GM21526 (cell line): ENCODE measurements around the gene KIF1A.

Source experiments
- ATAC-seq: cut with Tn5 transposase; IDR thresholded peaks from one replicate; pipeline ENCODE4 v1.9.1; 2021; ENCODE audit warnings: moderate library complexity; ENCODE audit not compliant: unreplicated experiment, low FRiP score

Gene KIF1A

DNA sequence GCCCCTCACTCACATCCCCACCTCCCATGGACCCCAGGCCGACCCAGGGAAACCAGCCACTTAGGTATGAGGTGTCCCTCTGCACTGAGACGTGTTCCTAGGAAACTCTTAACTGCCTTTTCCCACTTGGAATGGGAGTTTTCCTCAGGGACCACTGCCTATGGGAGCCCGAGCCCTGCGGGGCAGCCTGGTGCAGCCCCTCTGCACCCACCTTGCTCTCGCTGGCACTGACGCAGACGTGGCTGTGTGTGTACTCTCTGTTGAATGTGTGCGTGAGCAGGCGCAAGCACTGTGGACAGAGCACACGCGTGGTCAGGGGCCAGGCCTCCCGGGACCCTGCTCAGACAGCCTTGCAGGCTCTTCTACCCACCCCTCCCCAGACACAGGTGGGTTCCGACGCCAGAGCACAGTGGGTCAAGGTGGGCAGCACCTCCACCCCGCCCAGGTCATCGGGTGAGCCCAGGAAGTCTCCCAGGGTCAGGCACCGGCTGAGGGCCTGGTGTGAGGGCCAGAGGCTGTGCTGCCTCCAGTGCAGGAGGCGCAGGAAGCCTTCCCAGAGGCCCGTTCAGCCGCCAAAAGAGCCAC, 98.3 kb downstream of the KIF1A start:
- no peak for ATAC-seq

DNA sequence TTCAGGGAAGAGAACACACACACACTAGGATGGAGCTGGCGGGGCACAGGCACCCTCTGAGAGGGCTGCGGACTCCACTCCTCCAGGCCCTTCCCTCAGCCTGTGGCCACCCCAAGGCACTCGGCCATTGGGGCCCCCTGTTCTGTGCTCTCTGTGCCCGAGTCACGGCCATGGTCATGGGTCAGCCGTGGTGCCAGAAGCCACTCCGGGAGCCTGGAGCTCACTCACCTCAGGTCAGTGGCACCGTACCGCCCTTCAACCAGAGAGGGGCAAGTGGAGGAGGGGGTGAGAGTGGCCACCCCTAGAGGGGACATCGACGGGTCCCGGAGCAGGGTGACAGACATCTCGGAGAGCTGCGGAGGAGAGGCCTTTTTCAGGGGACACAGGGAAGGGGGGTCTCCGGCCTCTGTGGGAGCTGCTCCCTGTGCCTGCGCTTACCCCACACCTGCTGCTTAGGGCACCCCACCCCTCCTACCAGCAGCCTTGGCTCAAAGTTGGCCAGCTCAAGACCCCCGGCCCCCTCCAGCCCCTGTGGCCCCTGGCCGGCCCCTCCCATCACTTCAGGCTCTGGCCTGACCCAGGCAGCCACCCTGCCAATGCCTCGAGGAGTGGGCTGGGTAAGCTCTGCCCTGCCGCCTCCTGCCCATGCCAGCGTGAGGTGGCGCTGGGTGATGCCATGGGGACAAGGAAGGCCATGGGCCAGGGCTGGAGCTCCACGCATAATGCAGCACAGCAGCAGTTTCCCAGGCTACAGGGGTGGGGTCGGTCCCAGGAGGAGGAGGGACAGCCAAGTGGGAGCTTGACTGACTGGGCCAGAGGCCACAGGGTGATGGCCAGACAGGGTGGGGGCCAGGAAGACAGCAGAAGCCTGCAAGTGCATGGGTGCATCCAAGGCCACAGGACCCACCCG, 99.1 kb downstream of the KIF1A start:
- no peak for ATAC-seq

DNA sequence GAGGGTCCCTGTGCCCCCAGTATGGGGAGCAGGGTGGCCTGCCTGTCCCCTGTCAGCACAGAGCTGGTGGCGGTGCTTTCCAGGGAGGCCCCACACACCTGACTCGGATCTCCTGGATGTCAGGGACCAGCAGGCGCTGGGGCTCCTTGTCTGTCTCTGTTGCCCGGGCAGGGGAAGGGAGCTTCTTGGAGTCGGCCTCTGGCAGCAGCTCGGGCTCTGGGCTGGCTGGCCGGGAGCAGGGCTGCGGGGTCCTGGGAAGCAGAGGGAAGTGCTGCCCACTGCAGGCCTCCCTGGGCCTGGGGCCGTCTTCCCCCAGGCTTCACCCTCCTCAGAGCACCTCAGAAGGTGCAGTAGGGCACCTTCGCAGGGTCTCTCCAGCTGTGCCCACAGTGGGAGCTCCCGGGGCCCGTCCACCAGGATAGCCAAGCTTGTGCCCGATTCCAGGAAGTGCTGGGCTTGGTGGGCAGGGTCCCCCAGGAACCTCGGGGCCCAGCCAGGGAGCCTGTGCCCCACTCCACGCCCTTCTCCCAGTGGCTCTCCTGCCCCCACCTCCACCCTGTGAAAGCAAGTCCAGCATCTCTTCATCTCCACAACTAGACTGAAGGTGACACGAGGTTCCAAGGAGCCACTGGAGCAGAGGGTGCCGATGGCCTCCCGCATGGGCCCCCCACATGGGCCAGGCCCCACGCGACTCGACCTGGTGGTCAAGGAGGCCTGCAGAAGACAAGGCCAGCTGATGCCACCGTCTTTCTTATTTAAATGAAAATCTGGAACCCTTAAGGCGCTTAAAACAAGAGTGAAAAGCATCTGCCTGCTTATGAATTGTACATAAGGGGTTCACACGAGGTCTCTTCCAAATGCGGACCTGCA, 100.1 kb downstream of the KIF1A start:
- ATAC-seq: no peak

DNA sequence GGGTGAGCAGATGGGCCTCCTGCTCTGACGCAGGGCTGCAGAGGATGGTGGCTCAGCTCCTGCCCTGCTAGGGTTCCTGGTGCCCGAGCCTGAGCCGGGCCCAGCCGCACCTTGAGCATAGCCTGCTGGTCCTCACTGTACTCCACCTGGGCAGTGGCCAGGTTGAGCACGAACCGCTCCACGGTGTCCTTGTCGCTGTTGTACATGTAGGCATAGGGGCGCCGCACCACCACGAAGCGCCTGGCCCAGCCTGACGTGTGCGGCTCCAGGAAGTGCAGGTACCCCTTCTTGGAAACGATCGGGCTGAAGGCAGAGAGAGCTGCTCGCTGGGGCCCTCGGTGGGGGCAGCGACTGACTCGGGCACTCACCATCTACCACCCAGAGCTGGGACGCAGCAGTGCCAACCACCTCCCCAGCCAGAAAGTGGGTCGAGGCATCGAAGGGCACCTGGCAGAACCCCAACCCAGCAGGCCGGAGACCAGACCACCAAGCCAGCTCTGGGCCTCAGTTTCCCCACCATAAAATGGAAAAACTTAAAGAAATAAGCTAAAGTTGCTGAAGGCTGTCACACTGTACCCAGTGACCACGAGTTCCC, 101.0 kb downstream of the KIF1A start:
- ATAC-seq: no peak

DNA sequence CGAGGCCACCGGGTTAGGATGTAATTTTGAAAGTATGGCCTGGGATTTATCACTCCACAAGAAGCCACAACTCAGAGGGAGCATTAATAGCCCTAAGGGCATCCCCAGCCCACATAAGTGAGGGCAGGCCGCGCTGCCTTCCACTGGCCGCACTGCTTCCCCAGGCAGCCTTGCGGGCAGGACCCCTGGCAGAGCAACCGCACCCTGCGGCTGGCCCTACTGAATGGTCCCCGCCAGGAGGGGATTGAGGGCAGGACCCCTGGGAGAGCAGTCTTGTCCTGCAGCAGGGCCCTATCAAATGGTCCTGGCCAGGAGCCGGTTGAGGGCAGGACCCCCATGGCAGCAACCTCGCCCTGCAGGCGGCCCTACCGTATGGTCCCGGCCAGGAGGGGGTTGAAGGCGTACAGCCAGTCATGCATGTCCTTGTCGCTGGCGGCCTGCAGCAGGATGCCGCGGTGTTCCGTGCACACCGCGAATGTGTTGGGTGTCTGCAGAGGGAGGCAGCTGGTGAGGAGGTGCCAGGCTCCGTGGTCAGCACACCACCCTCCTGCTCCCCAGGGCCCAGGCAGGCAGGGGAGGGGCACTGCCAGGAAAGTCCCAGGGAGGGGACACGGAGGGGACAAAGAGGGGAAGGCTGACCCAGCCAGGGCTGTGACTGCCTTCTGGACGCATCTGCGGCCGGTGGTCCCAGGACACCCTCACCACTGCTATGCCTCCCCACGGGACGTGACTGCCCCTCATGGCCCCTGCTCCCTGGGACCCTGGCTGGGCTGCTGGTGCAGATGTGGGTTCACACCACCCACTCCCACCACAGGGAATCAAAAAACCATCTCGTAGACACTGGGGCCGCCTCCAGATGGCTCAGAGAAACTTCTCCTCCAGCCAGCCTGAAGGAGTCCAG, 102.1 kb downstream of the KIF1A start:
- no peak for ATAC-seq

DNA sequence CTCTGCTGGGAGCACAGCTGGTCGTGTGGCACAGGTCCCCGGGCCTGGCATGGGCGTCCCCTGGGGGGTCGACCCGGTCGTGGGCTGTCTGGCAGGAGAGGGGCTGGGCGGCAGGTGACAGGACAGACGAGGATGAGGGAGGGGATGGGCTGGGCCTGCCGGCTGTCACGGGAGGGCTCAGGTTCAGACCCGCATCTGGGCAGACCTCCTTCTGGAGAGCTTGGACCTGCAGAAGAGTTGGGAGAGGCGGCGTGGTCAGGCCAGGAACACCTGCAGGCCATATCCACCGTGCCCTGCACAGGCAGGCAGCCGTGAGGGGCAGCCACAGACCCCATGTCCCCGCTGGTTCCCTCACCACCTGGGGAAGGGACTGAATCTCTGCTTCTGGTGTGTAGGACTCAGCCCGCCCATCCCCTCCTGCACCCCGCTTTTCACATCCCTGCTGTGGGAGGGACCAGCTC, 102.8 kb downstream of the KIF1A start:
- no peak for ATAC-seq

DNA sequence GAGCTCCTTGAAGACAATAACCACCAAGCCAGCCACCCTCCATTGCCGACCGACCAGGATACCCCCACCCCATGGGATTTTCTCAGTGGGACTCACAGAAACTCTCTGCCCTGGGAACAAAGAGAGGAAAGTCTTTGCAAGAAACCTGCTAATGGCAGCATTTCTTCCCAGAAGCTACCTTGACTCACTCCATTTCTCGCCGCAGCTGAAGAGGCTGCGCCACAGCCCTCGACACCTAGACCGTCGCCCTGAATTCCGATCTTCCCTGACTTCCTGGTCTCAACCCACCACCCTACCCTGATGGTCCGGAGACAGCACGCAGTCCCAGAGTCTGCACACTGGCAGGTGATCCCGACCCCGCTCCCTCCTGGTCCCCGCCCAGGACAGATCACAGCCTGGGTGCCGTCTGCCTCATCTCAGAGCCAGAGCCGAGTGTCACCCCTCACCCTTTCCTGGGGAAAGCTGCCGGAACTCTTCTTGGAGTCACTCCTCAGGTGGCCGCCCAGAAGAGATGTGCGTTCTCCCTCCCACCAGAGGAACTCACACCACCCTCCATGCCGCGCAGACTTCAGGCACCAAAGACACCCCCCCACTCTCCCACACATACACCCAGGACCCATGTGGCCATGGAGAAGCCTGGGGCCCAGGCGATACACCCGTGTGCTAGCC, 103.8 kb downstream of the KIF1A start:
- ATAC-seq: no peak

DNA sequence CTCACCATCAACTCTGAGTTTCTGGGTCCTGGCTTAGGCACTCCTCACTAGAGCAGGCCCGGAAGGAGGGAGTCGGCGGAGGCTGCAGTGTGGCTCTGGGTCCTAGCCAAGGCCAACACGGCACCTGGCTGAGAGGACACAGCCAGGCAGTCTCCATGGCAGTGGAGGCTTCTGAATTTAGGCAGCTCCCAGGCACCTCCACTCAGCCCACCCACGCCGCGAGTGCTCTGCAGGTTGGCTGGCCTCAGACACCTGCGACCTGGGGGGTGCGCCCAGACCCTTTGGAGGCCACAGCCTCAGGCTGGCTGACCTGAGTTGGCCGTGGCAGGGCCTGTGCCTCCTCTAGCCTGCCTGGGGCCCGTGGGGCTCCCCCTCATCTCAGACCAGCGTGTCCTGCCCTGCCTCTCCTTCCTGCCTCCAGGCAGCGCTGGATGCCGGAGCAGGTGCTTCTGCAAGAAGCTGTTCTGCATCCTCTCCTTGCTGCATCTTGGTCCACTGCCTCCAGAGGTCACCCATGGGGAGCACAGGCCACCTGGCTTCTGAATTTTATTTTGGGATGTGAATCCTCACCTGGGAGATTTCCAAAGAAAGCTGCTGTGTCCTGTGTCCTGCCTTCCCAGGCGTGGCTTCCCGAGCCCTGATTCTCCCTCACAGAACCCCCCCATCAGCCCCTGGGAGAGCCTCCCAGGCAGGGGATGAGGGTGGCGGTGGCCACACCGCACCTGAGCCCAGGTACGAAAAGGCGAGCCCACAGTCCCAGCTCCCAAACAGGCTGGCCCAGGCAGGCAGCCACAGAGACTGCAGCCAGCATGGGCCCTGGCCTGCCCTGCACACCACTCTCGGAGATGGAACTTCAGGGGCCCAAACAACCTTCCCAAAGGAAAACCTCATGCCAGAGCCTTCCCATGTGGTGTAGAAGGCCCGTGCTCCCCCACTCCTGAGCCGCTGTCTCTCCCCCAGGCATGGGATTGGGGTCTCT, 105.0 kb downstream of the KIF1A start:
- ATAC-seq: no peak

DNA sequence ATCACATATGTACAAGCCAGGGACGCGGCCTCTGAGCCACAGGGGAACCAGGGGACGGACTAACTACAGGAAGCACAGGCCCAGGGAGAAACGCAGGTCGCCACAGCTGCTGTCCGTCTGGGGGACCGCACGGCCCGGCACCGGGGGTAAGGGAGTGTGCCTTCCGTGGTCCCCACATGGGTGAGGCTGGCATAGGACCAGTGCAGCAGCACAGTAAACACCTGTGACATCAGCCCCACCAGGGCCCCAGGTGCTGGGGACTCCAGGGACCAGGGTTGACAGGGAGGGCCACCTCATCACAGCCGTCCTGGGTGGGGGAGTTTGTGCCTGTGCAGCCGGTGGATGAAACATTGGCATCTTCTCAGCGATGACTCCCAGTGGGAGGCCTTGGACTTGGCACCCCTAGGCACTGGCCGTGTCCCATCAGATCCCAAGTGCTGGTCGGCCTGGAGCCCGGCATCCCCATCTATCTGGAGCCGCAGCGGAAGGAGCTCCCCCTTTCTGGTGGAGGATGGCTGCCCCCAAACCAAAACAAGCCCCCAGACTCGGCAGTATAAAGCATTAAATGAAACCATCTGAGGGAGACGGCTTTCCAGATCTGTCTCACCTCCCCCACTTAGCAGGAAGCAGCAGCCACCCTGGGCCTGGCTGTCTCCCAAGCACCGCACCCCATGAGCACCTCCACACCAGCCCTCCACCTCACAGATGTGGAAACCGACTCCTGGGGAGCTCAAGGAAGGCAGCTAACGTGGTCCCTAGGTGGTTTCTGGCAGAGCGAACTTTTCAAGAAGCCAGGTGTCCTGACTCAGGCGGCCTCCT, 105.9 kb downstream of the KIF1A start:
- no peak for ATAC-seq

DNA sequence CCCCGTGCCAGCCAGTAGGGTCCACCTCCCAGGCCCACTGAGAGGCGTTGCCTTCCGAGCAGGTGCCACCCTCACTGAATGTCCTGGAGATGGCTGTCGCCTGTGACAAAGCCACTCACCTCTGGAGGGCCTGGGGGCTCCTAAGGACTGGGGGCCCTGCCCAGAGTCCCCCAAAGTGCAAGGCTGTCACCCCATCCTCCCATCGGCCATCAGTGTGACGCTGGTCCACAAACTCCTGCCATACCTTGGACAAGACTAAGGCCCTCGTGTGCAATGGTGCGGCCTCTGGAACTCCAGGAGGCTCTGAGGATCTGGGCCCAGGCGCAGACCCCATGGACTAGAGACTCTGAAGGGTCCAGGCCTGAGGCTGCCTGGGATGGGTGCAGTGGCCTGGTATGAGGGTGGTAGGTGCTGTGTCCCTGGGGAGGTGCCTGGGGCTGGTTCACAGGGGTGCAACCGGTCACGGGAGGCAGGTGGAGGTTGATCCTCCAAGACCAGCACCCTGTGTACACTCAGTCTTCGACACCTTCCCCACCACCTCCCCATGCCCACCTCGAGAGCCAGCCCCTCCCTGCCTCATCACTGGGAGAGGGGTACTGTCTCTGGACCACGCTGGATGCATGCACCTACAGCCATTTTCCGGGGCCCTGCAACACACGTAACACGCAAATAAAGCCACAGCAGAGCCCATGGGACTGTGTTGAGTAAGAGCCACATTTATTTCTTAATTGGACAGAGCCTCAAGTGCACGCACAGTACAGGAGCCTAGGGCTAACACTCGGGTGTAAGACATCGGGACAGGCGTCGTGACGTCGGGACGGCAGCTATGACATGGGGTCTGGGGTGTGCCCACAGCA, 106.7 kb downstream of the KIF1A start:
- no peak for ATAC-seq

DNA sequence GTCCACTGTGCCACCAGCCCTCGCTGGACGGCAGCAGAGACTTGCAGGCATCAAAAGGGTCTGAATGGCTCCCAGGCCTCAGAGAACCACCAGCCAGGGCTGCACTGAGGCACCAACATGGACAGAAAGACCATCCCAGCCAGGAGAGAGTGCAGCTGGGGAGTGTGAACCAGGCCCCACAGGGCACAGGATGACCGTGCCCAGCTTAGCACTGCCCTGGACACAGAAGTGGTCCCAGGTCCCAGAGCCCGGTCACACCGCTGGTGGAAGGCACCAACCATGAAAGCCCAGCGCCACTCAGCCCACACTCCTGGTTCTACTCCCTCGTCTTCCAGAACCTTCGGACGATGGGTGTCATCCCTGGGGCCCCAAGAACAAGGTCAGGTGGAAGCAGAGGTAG, 107.9 kb downstream of the KIF1A start:
- no peak for ATAC-seq

DNA sequence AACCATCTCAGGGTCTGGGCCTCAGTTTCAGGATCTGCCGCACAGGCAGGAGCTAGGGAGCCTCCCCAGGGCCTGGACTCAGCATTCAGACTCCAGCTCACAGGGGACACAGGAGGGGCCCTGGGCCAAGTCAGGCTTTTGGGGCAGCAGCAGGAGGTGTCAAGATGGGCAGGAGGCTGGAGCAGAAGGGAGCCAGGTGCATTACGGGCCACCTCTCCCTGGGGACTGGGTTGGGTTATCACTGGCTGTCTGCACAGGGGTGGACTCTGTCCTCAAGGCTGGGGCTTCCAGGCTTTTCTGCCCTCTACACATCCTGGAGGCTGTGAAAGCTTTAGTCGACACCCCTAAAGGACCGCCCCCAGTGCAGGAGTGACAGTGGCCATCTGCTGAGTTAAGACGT, 108.3 kb downstream of the KIF1A start:
- no peak for ATAC-seq

DNA sequence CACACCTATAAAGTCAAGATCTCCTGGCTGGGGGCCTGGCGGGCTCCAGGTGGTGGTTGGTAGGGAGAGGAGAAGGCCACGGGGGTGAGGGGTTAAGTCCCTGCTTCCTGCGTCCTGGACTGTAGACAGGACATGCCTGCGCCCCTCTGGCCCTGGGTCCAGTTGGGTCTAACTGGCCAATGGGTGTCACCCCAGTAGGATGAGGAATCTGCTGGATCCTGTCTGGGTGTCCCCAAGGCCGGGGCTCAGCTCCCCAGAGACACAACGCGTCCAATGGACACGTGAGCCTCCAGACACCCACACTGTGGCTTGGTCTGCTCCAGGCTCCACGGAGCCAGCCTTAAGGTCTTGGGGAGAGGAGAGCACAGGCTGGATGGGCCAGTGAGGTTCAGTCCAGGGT, 108.7 kb downstream of the KIF1A start:
- no peak for ATAC-seq

DNA sequence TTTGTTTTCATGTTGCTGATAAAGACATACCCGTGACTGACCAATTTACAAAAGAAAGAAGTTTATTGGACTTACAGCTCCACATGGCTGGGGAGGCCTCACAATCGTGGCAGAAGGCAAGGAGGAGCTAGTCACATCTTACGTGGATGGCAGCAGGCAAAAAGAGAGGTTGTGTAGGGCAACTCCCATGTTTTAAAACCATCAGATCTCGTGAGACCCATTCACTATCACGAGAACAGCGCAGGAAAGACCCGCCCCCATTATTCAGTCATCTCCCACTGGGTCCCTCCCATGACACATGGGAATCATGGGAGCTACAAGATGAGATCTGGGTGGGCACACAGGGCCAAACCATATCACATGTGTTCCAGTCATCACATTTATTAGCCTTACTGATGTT, 111.6 kb downstream of the KIF1A start:
- ATAC-seq: no peak

DNA sequence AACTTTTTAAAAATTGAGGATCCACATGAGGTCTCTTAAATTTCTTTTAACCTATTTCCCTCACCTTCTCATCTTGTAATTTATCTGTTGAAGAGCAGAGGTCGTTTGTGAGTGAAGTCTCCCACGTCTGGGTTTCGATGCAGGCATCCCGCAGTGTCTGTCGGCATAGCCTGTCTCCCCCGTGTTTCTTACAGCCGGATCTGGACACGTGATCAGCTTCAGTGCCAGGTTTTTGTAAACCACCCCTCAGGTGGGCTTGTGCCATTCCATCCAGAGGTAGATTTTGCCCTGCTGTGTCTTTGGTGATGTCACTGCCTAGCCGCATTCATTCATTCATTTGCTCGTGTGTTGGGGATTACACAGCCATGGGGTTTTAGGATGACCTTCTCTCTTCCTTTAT, 112.2 kb downstream of the KIF1A start:
- ATAC-seq: no peak

DNA sequence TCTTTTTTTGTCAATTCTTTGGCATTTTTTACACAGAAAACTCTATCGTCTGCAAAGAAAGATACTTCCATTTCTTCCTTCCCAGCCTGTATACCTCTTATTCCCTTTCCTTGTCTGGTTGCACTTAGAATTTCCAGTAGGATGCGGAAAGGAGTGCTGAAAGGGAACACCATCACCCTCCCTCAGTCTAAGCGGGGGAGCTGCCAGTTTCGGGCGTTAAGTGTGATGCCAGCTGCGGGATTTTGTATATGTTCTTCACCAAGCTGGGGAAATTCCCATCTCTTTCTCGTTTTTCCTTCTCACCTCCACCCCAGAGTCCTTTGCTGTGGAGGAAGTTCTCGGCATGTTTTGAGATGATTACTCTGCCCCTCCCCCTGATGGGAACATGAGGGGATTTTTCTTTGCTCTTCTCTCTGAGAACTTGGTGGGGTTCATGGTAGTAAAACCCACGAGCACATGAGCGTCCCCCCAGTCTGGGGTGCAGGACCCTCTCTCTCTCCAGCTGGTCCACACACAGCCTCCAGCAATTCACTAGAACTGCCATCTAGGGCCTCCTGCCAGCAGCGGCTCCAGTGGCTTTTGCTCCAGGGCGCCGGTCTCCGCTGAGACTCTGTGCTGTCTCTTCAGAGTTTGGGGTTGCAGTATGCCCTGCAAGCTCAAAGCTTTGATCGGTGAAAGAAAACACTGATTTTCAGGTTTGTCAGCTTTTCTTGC, 112.8 kb downstream of the KIF1A start:
- ATAC-seq: no peak
